AG08396 (cell line): Measurements from ENCODE around the gene MMGT1.
"Not testable (repeated sequence)": the region's sequence is repeated elsewhere in the genome, so short reads cannot be mapped to it uniquely, and the experiment has no call there.

Experiments used
- DNase-seq: peaks from one replicate; pipeline ENCODE4 v3.0.0; 2012; ENCODE audit warnings: low spot score, mixed read lengths

MMGT1 gene

DNA sequence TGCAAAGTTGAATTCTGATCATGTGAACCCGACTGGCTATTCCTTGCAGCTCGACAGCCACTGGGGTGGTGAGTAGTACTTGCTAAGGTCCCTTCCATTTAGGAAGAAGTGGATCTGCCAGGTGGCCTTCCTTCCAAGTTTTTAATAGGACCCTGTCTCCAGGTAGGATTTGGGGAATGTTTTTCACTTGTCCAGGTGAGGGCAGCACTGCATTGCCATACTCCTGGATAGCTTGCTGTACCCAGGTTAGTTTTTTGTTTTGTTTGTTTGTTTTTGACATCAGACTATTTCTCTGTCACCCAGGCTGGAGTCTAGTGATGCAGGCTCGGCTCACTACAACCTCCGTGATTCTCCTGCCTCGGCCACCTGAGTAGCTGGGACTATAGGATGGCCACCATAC lies 50.4 kb downstream of the MMGT1 start:
- DNase-seq, result no peak

DNA sequence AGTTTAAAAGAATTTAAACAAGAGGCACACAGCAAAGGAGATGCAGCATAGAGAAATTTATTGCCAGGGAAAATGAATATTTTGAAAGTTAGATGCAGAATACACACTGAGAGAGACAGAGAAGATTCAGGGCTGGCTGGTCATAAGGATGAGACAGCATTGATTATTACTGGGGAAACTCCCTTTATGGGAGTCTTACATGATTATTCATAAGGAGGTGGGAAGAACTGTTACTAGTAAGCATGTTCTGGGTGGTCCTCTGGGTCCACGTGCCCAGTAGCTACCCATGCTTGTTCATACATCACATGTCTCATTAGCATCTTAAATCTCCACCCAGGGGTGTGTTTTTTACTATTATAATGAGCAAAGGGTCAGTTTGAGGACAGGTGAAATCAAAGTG lies 53.3 kb downstream of the MMGT1 start:
- DNase-seq, result not testable (repeated sequence)

- no peak for DNase-seq
Observed at GRCh38 chrX:135914404-135914803, 59.4 kb downstream of the MMGT1 start.
